Measurements from ENCODE around the gene TJAP1.

Gene TJAP1

DNA sequence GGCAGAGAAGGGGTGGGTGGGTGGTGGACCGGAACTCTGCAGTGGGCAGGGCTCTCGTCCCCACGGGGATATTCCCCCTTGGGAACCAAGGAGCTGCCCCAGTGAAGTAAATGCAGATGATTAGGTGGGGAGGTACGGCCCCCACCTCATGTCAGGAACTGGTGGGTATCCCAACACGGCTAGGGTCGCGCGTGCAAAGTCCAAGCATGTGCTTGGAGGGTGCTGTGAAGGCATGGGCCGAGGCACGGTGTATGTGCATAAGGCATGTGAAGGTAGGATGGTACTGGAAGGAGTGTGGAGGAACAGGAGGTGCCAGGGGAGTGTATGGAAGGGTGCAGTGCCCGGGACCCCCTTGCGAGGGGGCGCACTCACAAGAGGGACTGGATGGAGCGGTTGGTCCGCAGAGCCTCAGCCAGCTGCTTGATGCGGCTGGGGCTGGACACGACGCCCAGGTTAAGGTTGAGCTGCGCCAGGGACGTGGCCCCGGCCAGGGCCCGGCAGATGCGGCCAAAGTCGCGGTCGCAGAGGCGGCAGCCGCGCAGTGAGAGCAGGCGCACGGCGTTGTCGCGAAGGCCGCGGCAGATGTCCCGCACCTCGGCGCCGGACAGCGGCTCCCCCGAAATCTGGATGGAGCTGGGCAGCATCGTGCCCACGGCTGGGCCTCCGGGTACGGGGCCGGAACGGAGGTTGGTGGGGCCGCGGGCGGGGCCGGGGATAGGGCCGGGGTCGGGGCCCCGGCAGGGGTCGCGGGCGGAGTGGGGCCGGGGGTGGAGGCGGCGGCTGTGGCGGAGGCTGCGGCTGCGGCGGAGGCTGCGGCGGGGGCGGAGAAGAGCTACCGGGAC, 32.0 kb downstream of the TJAP1 start (continued):
- peak; percentile 41; the same call in 1 of the 2 replicates for TF ChIP-seq PATZ1 (tag by site-specific recombination; IDR thresholded peaks at IDR 0.05)
- peak; percentile 86 for TF ChIP-seq ZNF223 (tag by site-specific recombination; IDR thresholded peaks at IDR 0.05)
- TF ChIP-seq, protein P1, sequence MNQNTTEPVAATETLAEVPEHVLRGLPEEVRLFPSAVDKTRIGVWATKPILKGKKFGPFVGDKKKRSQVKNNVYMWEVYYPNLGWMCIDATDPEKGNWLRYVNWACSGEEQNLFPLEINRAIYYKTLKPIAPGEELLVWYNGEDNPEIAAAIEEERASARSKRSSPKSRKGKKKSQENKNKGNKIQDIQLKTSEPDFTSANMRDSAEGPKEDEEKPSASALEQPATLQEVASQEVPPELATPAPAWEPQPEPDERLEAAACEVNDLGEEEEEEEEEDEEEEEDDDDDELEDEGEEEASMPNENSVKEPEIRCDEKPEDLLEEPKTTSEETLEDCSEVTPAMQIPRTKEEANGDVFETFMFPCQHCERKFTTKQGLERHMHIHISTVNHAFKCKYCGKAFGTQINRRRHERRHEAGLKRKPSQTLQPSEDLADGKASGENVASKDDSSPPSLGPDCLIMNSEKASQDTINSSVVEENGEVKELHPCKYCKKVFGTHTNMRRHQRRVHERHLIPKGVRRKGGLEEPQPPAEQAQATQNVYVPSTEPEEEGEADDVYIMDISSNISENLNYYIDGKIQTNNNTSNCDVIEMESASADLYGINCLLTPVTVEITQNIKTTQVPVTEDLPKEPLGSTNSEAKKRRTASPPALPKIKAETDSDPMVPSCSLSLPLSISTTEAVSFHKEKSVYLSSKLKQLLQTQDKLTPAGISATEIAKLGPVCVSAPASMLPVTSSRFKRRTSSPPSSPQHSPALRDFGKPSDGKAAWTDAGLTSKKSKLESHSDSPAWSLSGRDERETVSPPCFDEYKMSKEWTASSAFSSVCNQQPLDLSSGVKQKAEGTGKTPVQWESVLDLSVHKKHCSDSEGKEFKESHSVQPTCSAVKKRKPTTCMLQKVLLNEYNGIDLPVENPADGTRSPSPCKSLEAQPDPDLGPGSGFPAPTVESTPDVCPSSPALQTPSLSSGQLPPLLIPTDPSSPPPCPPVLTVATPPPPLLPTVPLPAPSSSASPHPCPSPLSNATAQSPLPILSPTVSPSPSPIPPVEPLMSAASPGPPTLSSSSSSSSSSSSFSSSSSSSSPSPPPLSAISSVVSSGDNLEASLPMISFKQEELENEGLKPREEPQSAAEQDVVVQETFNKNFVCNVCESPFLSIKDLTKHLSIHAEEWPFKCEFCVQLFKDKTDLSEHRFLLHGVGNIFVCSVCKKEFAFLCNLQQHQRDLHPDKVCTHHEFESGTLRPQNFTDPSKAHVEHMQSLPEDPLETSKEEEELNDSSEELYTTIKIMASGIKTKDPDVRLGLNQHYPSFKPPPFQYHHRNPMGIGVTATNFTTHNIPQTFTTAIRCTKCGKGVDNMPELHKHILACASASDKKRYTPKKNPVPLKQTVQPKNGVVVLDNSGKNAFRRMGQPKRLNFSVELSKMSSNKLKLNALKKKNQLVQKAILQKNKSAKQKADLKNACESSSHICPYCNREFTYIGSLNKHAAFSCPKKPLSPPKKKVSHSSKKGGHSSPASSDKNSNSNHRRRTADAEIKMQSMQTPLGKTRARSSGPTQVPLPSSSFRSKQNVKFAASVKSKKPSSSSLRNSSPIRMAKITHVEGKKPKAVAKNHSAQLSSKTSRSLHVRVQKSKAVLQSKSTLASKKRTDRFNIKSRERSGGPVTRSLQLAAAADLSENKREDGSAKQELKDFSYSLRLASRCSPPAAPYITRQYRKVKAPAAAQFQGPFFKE (tag by site-specific recombination; IDR thresholded peaks at IDR 0.05; ENCODE audit: borderline replicate concordance): no peak
- no peak for TF ChIP-seq ZNF513 (tag by site-specific recombination; IDR thresholded peaks at IDR 0.05)
- TF ChIP-seq ZNF658 (tag by site-specific recombination; IDR thresholded peaks at IDR 0.05): no peak
- TF ChIP-seq ZBTB21 (tag by site-specific recombination; IDR thresholded peaks at IDR 0.05): no peak
- TF ChIP-seq, protein P2, sequence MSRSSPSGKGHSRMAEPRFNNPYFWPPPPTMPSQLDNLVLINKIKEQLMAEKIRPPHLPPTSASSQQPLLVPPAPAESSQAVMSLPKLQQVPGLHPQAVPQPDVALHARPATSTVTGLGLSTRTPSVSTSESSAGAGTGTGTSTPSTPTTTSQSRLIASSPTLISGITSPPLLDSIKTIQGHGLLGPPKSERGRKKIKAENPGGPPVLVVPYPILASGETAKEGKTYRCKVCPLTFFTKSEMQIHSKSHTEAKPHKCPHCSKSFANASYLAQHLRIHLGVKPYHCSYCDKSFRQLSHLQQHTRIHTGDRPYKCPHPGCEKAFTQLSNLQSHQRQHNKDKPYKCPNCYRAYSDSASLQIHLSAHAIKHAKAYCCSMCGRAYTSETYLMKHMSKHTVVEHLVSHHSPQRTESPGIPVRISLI (tag by site-specific recombination; IDR thresholded peaks at IDR 0.05): no peak
- no peak for TF ChIP-seq ZNF677 (tag by site-specific recombination; IDR thresholded peaks at IDR 0.05)
- TF ChIP-seq, protein P3, sequence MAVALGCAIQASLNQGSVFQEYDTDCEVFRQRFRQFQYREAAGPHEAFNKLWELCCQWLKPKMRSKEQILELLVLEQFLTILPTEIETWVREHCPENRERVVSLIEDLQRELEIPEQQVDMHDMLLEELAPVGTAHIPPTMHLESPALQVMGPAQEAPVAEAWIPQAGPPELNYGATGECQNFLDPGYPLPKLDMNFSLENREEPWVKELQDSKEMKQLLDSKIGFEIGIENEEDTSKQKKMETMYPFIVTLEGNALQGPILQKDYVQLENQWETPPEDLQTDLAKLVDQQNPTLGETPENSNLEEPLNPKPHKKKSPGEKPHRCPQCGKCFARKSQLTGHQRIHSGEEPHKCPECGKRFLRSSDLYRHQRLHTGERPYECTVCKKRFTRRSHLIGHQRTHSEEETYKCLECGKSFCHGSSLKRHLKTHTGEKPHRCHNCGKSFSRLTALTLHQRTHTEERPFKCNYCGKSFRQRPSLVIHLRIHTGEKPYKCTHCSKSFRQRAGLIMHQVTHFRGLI (tag by site-specific recombination; IDR thresholded peaks at IDR 0.05): peak; percentile 63; the same call in 1 of the 2 replicates
- no peak for TF ChIP-seq ZNF202 (tag by site-specific recombination; IDR thresholded peaks at IDR 0.05; ENCODE audit: borderline replicate concordance)
- TF ChIP-seq ZNF302 (tag by site-specific recombination; IDR thresholded peaks at IDR 0.05; ENCODE audit: low read depth): no peak
- no peak for TF ChIP-seq PBX3 (CRISPR knock-in tag; IDR thresholded peaks at IDR 0.05)
- TF ChIP-seq ZNF529 (tag by site-specific recombination; IDR thresholded peaks at IDR 0.05; ENCODE audit: insufficient replicate concordance): no peak
- TF ChIP-seq ZNF600 (tag by site-specific recombination; IDR thresholded peaks at IDR 0.05): peak; percentile 82
- no peak for TF ChIP-seq KLF17 (tag by site-specific recombination; IDR thresholded peaks at IDR 0.05)
- TF ChIP-seq FEZF1 (tag by site-specific recombination; IDR thresholded peaks at IDR 0.05): no peak
- TF ChIP-seq ZNF366 (tag by site-specific recombination; conservative IDR thresholded peaks at IDR 0.05): no peak
- peak; percentile 65; the same call in 1 of the 2 replicates for TF ChIP-seq ZBTB20 (tag by site-specific recombination; IDR thresholded peaks at IDR 0.05)
- TF ChIP-seq ZNF426 (tag by site-specific recombination; IDR thresholded peaks at IDR 0.05): no peak
- TF ChIP-seq EGR2 (tag by site-specific recombination; IDR thresholded peaks at IDR 0.05; ENCODE audit: low read depth): no peak
- no peak for TF ChIP-seq ATF2 (tag by site-specific recombination; IDR thresholded peaks at IDR 0.05; ENCODE audit: low read depth)
- TF ChIP-seq IKZF3 (tag by site-specific recombination; IDR thresholded peaks at IDR 0.05): no peak
